Mucosa of rectum (tissue), 2 donors: ENCODE data around the gene NFE2.
"Not testable (repeated sequence)": the region's sequence is repeated elsewhere in the genome, so short reads cannot be mapped to it uniquely, and the experiment has no call there.

Experiments
- H3K27ac ChIP-seq, 2 donors: one replicate each; pipeline ENCODE4 v1.7.0; 2013; ENCODE audit warnings: inconsistent platforms in 2 of 2, low read depth in 2 of 2, low read length in 2 of 2
- H3K27me3 ChIP-seq, 2 donors: one replicate each; pipeline ENCODE4 v1.7.0; 2013; ENCODE audit warnings: low read length in 2 of 2; ENCODE audit not compliant: control insufficient read depth in 2 of 2, insufficient read depth in 2 of 2
- H3K36me3 ChIP-seq, 2 donors: one replicate each; pipeline ENCODE4 v1.7.0; 2013; ENCODE audit warnings: low read length in 2 of 2; ENCODE audit not compliant: control insufficient read depth in 2 of 2, insufficient read depth in 2 of 2
- H3K4me1 ChIP-seq, 2 donors: one replicate each; pipeline ENCODE4 v1.7.0; 2013; ENCODE audit warnings: low read length in 2 of 2, mild to moderate bottlenecking in 1 of 2; ENCODE audit not compliant: control insufficient read depth in 2 of 2, insufficient read depth in 2 of 2
- H3K4me3 ChIP-seq, 2 donors: one replicate each; pipeline ENCODE4 v1.7.0; 2013; ENCODE audit warnings: low read length in 2 of 2
- H3K9ac ChIP-seq, 2 donors: one replicate each; pipeline ENCODE4 v1.7.0; 2013; ENCODE audit warnings: low read length in 2 of 2, low read depth in 1 of 2, mild to moderate bottlenecking in 1 of 2
- H3K9me3 ChIP-seq, 2 donors: one replicate each; pipeline ENCODE4 v1.7.0; 2013; ENCODE audit warnings: low read length in 2 of 2; ENCODE audit not compliant: control insufficient read depth in 2 of 2
- donor health status: healthy.
- donor health status: Normal muscosa, but diverticular disease.

The NFE2 gene

DNA sequence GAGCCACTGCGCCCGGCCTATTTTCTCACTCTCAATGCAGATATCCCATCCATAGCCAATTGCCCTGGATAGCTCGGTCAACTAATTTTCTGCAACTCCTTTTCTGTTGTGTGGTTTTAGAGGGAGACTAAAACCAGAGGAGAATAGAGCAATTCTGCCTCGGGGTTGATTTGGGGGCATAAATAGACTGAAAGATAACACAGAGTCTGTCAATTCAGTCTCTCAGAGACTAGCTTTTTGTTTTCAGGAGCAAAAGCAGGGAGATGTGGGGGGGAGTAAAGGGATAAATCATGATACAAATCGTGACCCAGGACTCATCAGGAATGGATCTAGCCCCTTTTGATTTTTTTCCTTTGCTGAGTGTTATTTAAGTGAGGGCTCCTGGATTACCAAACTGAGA, 30.6 kb upstream of the NFE2 start:
- H3K9ac ChIP-seq, result no peak overlapping the region
- H3K4me1 ChIP-seq, result peaks cover 4 to 20% of the 10 kb centered on the region in 2 donors

GRCh38 chr12:54330442-54330841, 29.6 kb upstream of the NFE2 start:
- Histone ChIP-seq H3K36me3 (peaks cover 0 to 3% of the 10 kb centered on the region in 2 donors), H3K9ac (no peak overlapping the region), H3K4me3 (no peak overlapping the region), H3K9me3 (no peaks in the 10 kb centered on the region), H3K27me3 (no peaks in the 10 kb centered on the region), H3K4me1 (peaks cover 4 to 23% of the 10 kb centered on the region in 2 donors), H3K27ac (no peak overlapping the region)

More for the DNA sequence above, 30.6 kb upstream of the NFE2 start:
- Histone ChIP-seq H3K27ac (no peak overlapping the region), H3K27me3 (no peaks in the 10 kb centered on the region), H3K4me3 (no peak overlapping the region), H3K36me3 (peaks cover 0 to 3% of the 10 kb centered on the region in 2 donors), H3K9me3 (no peaks in the 10 kb centered on the region)

- H3K4me3 ChIP-seq, result no peak overlapping the region
- no peaks in the 10 kb centered on the region for H3K9me3 ChIP-seq
- no peak overlapping the region for H3K9ac ChIP-seq
- H3K4me1 ChIP-seq, result peaks cover 4 to 23% of the 10 kb centered on the region in 2 donors
- no peaks in the 10 kb centered on the region for H3K27me3 ChIP-seq
- H3K27ac ChIP-seq, result no peak overlapping the region
- peaks cover 0 to 3% of the 10 kb centered on the region in 2 donors for H3K36me3 ChIP-seq
Measured at GRCh38 chr12:54329759-54330158, 28.9 kb upstream of the NFE2 start.

- Histone ChIP-seq H3K4me1 (peaks cover 4 to 28% of the 10 kb centered on the region in 2 donors), H3K27me3 (no peaks in the 10 kb centered on the region), H3K9me3 (no peaks in the 10 kb centered on the region), H3K36me3 (peaks cover 0 to 3% of the 10 kb centered on the region in 2 donors), H3K9ac (no peak overlapping the region), H3K4me3 (no peak overlapping the region), H3K27ac (no peak overlapping the region)
Measured at GRCh38 chr12:54328595-54329337, 28.0 kb upstream of the NFE2 start.

GRCh38 chr12:54325442-54326109, 24.8 kb upstream of the NFE2 start:
- H3K4me3 ChIP-seq, result peak overlapping the region; percentile 88 to 100
- H3K36me3 ChIP-seq, H3K9me3 ChIP-seq, H3K27me3 ChIP-seq: not testable (repeated sequence)
- H3K27ac ChIP-seq, result peak overlapping the region; percentile 70 to 85
- peak overlapping the region; percentile 83 to 98 for H3K9ac ChIP-seq
- peaks cover under 1 to 18% of the 10 kb centered on the region in 2 donors for H3K4me1 ChIP-seq

GRCh38 chr12:54324617-54325441, 24.0 kb upstream of the NFE2 start, which contains the start of gene COPZ1:
COPZ1 (plus strand) TSS chr12:54325131; CDS start chr12:54325164, 33 bp downstream.
- Histone ChIP-seq H3K9ac (peak within 1 kb of the TSS; percentile 83 to 98), H3K27me3 (no peaks in the 10 kb centered on the region), H3K27ac (peak within 1 kb of the TSS; percentile 73 to 85), H3K9me3 (no peaks in the 10 kb centered on the region), H3K4me3 (peak within 1 kb of the TSS; percentile 88 to 100), H3K4me1 (peaks cover 0 to 13% of the 10 kb centered on the region in 2 donors), H3K36me3 (no peaks in the 10 kb centered on the region)

- Histone ChIP-seq H3K4me3 (no peak overlapping the region), H3K4me1 (peaks cover 0 to 8% of the 10 kb centered on the region in 2 donors), H3K36me3 (no peaks in the 10 kb centered on the region), H3K9ac (no peak overlapping the region), H3K27me3 (no peaks in the 10 kb centered on the region), H3K27ac (no peak overlapping the region), H3K9me3 (no peaks in the 10 kb centered on the region)
Measured at GRCh38 chr12:54321363-54321762, 20.5 kb upstream of the NFE2 start.

- not testable (repeated sequence) for H3K9me3 ChIP-seq, H3K27me3 ChIP-seq, H3K4me3 ChIP-seq, H3K27ac ChIP-seq, H3K4me1 ChIP-seq, H3K36me3 ChIP-seq, H3K9ac ChIP-seq
Measured at GRCh38 chr12:54312309-54312708, 11.5 kb upstream of the NFE2 start.

- Histone ChIP-seq H3K9ac (no peak overlapping the region), H3K27me3 (peaks cover 0 to 2% of the 10 kb centered on the region in 2 donors), H3K4me3 (no peak overlapping the region), H3K36me3 (no peaks in the 10 kb centered on the region), H3K4me1 (peaks cover 0 to 4% of the 10 kb centered on the region in 2 donors), H3K27ac (no peak overlapping the region), H3K9me3 (no peaks in the 10 kb centered on the region)
Measured at GRCh38 chr12:54311051-54311450, 10.2 kb upstream of the NFE2 start.
